HepG2 (cell line): ENCODE data around the gene ACSM3. TPM values are rescaled to one million over a fixed set of nuclear protein-coding genes. Genes with fewer than 3 reads are reported as not detected.
A peak's percentile ranks its signal among the peaks of the same experiment; 100 is the strongest.

Experiments
- CREB1 ChIP-seq, 2 experiments: fragments of 450-650 bp in 1 of 2; IDR thresholded peaks; 2 replicates each; pipeline ENCODE4 v1.6.1; 2016 to 2017; ENCODE audit warnings: control low read depth in 1 of 2, mild to moderate bottlenecking in 1 of 2, missing compliant biosample characterization in 1 of 2, missing genetic modification characterization in 1 of 2
- MXD4 ChIP-seq: IDR thresholded peaks from 2 replicates; pipeline ENCODE4 v1.6.1; 2016; ENCODE audit warnings: mild to moderate bottlenecking, missing biosample characterization, missing genetic modification reagents
- PPARG ChIP-seq: conservative IDR thresholded peaks from 2 replicates; pipeline ENCODE4 v1.6.1; 2016; ENCODE audit warnings: missing biosample characterization, missing genetic modification reagents
- ZFP36L2 ChIP-seq: sonication (generic); formaldehyde crosslinking; IDR thresholded peaks from 2 replicates; pipeline ENCODE4 v1.4.0; 2020; ENCODE audit warnings: missing genetic modification reagents
- ZMYM4 ChIP-seq: sonication (generic); formaldehyde crosslinking; IDR thresholded peaks from 2 replicates; pipeline ENCODE4 v1.8.1; 2023; ENCODE audit warnings: mild to moderate bottlenecking, missing genetic modification reagents
- ZNF263 ChIP-seq: sonication (generic); formaldehyde crosslinking; IDR thresholded peaks from 2 replicates; pipeline ENCODE4 v1.4.0; 2020; ENCODE audit warnings: missing genetic modification reagents
- ZNF839 ChIP-seq: sonication (generic); formaldehyde crosslinking; IDR thresholded peaks from 2 replicates; pipeline ENCODE4 v1.4.0; 2020; ENCODE audit warnings: missing genetic modification reagents, mild to moderate bottlenecking, borderline replicate concordance
- polyA plus RNA-seq, 8 experiments: library from polyadenylated mRNA; depleted of rRNA in 3 of 8; stranded (reverse) in 7 of 8; unstranded in 1 of 8; fragments of >200 nt; fragmentation: Illumina TruSeq in 4 of 8; extraction: Trizol in 4 of 8; gene quantifications; 2 replicates each; pipeline versions ENCODE4 v1.2.1 to v1.2.3, GENCODE V29; 2011 to 2016; ENCODE audit warnings: low read depth in 4 of 8, missing spikeins in 1 of 8, mixed read lengths in 1 of 8; ENCODE audit not compliant: insufficient read depth in 1 of 8
- total RNA-seq, 5 experiments: library from RNA; depleted of rRNA; stranded (reverse); fragments of >200 nt; fragmentation: Illumina TruSeq; extraction: Trizol; gene quantifications; 2 replicates each; pipeline ENCODE4 v1.2.3, GENCODE V29; 2016; ENCODE audit warnings: low read depth in 1 of 5
- TF ChIP-seq, protein P1 (sequence below): sonication (generic); formaldehyde crosslinking; IDR thresholded peaks from 2 replicates; pipeline ENCODE4 v1.4.0; 2020; ENCODE audit warnings: missing genetic modification reagents, borderline replicate concordance
- TF ChIP-seq, protein P2 (sequence below): sonication (generic); formaldehyde crosslinking; conservative IDR thresholded peaks from 2 replicates; pipeline ENCODE4 v1.4.0; 2020; ENCODE audit warnings: missing genetic modification reagents
- TF ChIP-seq, protein P3 (sequence below): IDR thresholded peaks from 2 replicates; pipeline ENCODE4 v1.6.1; 2016; ENCODE audit warnings: missing genetic modification reagents, missing compliant biosample characterization
- TF ChIP-seq, protein P4 (sequence below): conservative IDR thresholded peaks from 2 replicates; pipeline ENCODE4 v1.6.1; 2018; ENCODE audit warnings: missing genetic modification reagents
- TF ChIP-seq, protein P5 (sequence below): sonication (generic); formaldehyde crosslinking; conservative IDR thresholded peaks from 2 replicates; pipeline ENCODE4 v1.8.0; 2022; ENCODE audit warnings: missing genetic modification reagents
- TF ChIP-seq, protein P6 (sequence below): sonication (generic); formaldehyde crosslinking; IDR thresholded peaks from 2 replicates; pipeline ENCODE4 v1.4.0; 2020; ENCODE audit warnings: missing genetic modification reagents
- TF ChIP-seq, protein P7 (sequence below): sonication (generic); formaldehyde crosslinking; conservative IDR thresholded peaks from 2 replicates; pipeline ENCODE4 v1.4.0; 2020; ENCODE audit warnings: missing genetic modification reagents
- TF ChIP-seq, protein P8 (sequence below): IDR thresholded peaks from 2 replicates; pipeline ENCODE4 v1.6.1; 2016; ENCODE audit warnings: mild to moderate bottlenecking

ACSM3 gene
- total and polyA plus RNA-seq, 2 of the 13 experiments (the other 11 are each of a cell fraction or from before 2014, with no cell fraction given): 74.0 to 108 TPM

DNA sequence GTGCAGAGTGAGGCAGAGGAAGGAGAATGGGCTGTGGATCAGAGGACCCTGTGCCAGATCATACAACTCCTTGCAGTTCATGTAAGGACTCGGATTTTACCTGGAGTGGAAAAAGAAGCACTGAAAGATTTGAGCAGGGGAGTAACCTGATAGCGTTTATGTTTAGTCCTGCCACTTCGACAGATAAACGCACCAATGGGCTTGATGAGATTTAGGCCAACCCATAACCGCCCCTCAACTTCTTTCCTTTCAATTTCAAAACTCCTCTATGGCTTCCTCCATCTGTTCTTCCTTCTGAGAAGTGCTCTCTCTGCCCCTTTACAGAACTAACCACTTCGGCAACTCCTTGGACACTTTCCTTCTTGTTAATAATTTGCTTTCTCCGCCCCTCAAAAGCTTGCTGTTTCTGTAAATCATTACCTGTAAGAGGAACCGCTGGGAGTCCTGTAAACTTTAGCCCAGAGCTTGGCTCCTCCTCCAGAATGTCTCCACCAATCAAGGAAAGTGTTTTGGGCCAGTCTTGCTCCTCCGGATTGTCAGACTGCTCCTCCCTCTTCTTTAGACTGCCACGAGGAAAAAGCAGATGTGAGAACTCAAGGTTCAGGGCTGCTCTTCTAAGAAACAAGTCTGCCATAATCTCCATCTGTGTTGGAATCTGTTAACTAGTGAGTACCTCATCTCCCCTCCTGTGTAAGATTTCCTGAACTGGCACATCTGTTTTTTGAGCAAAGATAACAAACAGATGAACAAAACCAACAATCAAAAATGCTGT, at the start of gene ACSM3 (continued):
- TF ChIP-seq, protein P1, sequence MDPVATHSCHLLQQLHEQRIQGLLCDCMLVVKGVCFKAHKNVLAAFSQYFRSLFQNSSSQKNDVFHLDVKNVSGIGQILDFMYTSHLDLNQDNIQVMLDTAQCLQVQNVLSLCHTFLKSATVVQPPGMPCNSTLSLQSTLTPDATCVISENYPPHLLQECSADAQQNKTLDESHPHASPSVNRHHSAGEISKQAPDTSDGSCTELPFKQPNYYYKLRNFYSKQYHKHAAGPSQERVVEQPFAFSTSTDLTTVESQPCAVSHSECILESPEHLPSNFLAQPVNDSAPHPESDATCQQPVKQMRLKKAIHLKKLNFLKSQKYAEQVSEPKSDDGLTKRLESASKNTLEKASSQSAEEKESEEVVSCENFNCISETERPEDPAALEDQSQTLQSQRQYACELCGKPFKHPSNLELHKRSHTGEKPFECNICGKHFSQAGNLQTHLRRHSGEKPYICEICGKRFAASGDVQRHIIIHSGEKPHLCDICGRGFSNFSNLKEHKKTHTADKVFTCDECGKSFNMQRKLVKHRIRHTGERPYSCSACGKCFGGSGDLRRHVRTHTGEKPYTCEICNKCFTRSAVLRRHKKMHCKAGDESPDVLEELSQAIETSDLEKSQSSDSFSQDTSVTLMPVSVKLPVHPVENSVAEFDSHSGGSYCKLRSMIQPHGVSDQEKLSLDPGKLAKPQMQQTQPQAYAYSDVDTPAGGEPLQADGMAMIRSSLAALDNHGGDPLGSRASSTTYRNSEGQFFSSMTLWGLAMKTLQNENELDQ (CRISPR knock-in tag): no peak
- no peak for TF ChIP-seq CREB1 (IDR thresholded peaks at IDR 0.05)
- TF ChIP-seq CREB1 (CRISPR knock-in tag; IDR thresholded peaks at IDR 0.05): peak; percentile 33; the same call in 1 of the 2 replicates
- TF ChIP-seq, protein P2, sequence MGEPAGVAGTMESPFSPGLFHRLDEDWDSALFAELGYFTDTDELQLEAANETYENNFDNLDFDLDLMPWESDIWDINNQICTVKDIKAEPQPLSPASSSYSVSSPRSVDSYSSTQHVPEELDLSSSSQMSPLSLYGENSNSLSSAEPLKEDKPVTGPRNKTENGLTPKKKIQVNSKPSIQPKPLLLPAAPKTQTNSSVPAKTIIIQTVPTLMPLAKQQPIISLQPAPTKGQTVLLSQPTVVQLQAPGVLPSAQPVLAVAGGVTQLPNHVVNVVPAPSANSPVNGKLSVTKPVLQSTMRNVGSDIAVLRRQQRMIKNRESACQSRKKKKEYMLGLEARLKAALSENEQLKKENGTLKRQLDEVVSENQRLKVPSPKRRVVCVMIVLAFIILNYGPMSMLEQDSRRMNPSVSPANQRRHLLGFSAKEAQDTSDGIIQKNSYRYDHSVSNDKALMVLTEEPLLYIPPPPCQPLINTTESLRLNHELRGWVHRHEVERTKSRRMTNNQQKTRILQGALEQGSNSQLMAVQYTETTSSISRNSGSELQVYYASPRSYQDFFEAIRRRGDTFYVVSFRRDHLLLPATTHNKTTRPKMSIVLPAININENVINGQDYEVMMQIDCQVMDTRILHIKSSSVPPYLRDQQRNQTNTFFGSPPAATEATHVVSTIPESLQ (CRISPR knock-in tag): 0 out of 2 replicates have a peak, but pooled peaks have one; percentile 53
- TF ChIP-seq, protein P3, sequence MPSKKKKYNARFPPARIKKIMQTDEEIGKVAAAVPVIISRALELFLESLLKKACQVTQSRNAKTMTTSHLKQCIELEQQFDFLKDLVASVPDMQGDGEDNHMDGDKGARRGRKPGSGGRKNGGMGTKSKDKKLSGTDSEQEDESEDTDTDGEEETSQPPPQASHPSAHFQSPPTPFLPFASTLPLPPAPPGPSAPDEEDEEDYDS (CRISPR knock-in tag): peak; percentile 59; the same call in 1 of the 2 replicates
- TF ChIP-seq, protein P4, sequence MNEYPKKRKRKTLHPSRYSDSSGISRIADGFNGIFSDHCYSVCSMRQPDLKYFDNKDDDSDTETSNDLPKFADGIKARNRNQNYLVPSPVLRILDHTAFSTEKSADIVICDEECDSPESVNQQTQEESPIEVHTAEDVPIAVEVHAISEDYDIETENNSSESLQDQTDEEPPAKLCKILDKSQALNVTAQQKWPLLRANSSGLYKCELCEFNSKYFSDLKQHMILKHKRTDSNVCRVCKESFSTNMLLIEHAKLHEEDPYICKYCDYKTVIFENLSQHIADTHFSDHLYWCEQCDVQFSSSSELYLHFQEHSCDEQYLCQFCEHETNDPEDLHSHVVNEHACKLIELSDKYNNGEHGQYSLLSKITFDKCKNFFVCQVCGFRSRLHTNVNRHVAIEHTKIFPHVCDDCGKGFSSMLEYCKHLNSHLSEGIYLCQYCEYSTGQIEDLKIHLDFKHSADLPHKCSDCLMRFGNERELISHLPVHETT (CRISPR knock-in tag): no peak
- TF ChIP-seq MXD4: 0 out of 2 replicates have a peak, but pooled peaks have one; percentile 37
- no peak for TF ChIP-seq ZNF839 (CRISPR knock-in tag)
- TF ChIP-seq PPARG: peak; percentile 93
- TF ChIP-seq ZNF263 (CRISPR knock-in tag): peak; percentile 82
- no peak for TF ChIP-seq ZFP36L2
- TF ChIP-seq, protein P5, sequence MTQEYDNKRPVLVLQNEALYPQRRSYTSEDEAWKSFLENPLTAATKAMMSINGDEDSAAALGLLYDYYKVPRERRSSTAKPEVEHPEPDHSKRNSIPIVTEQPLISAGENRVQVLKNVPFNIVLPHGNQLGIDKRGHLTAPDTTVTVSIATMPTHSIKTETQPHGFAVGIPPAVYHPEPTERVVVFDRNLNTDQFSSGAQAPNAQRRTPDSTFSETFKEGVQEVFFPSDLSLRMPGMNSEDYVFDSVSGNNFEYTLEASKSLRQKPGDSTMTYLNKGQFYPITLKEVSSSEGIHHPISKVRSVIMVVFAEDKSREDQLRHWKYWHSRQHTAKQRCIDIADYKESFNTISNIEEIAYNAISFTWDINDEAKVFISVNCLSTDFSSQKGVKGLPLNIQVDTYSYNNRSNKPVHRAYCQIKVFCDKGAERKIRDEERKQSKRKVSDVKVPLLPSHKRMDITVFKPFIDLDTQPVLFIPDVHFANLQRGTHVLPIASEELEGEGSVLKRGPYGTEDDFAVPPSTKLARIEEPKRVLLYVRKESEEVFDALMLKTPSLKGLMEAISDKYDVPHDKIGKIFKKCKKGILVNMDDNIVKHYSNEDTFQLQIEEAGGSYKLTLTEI (CRISPR knock-in tag): no peak
- TF ChIP-seq, protein P6, sequence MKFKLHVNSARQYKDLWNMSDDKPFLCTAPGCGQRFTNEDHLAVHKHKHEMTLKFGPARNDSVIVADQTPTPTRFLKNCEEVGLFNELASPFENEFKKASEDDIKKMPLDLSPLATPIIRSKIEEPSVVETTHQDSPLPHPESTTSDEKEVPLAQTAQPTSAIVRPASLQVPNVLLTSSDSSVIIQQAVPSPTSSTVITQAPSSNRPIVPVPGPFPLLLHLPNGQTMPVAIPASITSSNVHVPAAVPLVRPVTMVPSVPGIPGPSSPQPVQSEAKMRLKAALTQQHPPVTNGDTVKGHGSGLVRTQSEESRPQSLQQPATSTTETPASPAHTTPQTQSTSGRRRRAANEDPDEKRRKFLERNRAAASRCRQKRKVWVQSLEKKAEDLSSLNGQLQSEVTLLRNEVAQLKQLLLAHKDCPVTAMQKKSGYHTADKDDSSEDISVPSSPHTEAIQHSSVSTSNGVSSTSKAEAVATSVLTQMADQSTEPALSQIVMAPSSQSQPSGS (CRISPR knock-in tag): 0 out of 2 replicates have a peak, but pooled peaks have one; percentile 11
- peak; percentile 83 for TF ChIP-seq ZMYM4 (CRISPR knock-in tag)
- TF ChIP-seq, protein P7, sequence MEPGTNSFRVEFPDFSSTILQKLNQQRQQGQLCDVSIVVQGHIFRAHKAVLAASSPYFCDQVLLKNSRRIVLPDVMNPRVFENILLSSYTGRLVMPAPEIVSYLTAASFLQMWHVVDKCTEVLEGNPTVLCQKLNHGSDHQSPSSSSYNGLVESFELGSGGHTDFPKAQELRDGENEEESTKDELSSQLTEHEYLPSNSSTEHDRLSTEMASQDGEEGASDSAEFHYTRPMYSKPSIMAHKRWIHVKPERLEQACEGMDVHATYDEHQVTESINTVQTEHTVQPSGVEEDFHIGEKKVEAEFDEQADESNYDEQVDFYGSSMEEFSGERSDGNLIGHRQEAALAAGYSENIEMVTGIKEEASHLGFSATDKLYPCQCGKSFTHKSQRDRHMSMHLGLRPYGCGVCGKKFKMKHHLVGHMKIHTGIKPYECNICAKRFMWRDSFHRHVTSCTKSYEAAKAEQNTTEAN (CRISPR knock-in tag): 0 out of 2 replicates have a peak, but pooled peaks have one; percentile 37
- TF ChIP-seq, protein P8, sequence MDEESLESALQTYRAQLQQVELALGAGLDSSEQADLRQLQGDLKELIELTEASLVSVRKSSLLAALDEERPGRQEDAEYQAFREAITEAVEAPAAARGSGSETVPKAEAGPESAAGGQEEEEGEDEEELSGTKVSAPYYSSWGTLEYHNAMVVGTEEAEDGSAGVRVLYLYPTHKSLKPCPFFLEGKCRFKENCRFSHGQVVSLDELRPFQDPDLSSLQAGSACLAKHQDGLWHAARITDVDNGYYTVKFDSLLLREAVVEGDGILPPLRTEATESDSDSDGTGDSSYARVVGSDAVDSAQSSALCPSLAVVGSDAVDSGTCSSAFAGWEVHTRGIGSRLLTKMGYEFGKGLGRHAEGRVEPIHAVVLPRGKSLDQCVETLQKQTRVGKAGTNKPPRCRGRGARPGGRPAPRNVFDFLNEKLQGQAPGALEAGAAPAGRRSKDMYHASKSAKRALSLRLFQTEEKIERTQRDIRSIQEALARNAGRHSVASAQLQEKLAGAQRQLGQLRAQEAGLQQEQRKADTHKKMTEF (CRISPR knock-in tag): peak; percentile 26; the same call in 1 of the 2 replicates
